Mucosa of gallbladder (tissue), 1 donor: ENCODE data around the gene RMDN3. TPM values are rescaled to one million over a fixed set of nuclear protein-coding genes. Genes with fewer than 3 reads are reported as not detected.

Experiments used
- DNase-seq: peaks from one replicate; pipeline ENCODE4 v3.0.0-alpha.2; 2020; ENCODE audit warnings: low spot score
- total RNA-seq: library from RNA; stranded (reverse); gene quantifications from one replicate; pipeline ENCODE4 v1.2.1, GENCODE V29; 2021
- donor health status: DM: no; HTN: no; CAD: no.

The RMDN3 gene
- total RNA-seq, 1 donor from 2014 or later: 41.1 TPM

GRCh38 chr15:40773496-40773895, 18.4 kb upstream of the RMDN3 start:
- no peak for DNase-seq

GRCh38 chr15:40772014-40772413, 17.0 kb upstream of the RMDN3 start:
- DNase-seq: no peak

GRCh38 chr15:40771242-40771641, 16.2 kb upstream of the RMDN3 start:
- no peak for DNase-seq

- DNase-seq: no peak
These were observed 15.2 kb upstream of the RMDN3 start for GRCh38 chr15:40770147-40770721.

- DNase-seq: peak; percentile 83
These were observed 14.5 kb upstream of the RMDN3 start, which contains the start of gene C15orf62 for GRCh38 chr15:40769274-40770146. Gene C15orf62 (plus strand): TSS chr15:40769980. CDS start chr15:40770496, 516 bp downstream.

GRCh38 chr15:40768521-40769273, 13.6 kb upstream of the RMDN3 start:
- DNase-seq: no peak

GRCh38 chr15:40767838-40768500, 12.9 kb upstream of the RMDN3 start:
- DNase-seq: no peak

- DNase-seq: no peak
These were observed 12.1 kb upstream of the RMDN3 start for GRCh38 chr15:40766906-40767837.

- no peak for DNase-seq
These were observed 11.3 kb upstream of the RMDN3 start for GRCh38 chr15:40766194-40766815.

GRCh38 chr15:40764629-40765103, 9.6 kb upstream of the RMDN3 start:
- DNase-seq: no peak

- DNase-seq: peak; percentile 63
These were observed 9.0 kb upstream of the RMDN3 start, which contains the start of gene GCHFR for GRCh38 chr15:40763801-40764628. Gene GCHFR (plus strand): TSS chr15:40764068. CDS start chr15:40764181, 113 bp downstream.

GRCh38 chr15:40762919-40763800, 8.1 kb upstream of the RMDN3 start:
- DNase-seq: peak; percentile 73

GRCh38 chr15:40759961-40760360, 4.9 kb upstream of the RMDN3 start:
- DNase-seq: no peak

- no peak for DNase-seq
These were observed 1.9 kb upstream of the RMDN3 start for GRCh38 chr15:40756938-40757337.

- no peak for DNase-seq
These were observed 756 bp upstream of the RMDN3 start for GRCh38 chr15:40755812-40756208.

- DNase-seq: no peak
These were observed 526 bp downstream of the RMDN3 start for GRCh38 chr15:40754574-40754882.

- no peak for DNase-seq
These were observed 3.3 kb downstream of the RMDN3 start for GRCh38 chr15:40751745-40752144.

- DNase-seq: no peak
These were observed 4.2 kb downstream of the RMDN3 start for GRCh38 chr15:40750885-40751284.
